Suprapubic skin (tissue), 4 donors: ENCODE results near the gene USF1.

ENCODE experiments used
- CTCF ChIP-seq, 2 donors: fragments of 200-600 bp in 1 of 2; fragments of 450-650 bp in 1 of 2; sonication (generic) in 1 of 2; IDR thresholded peaks; one replicate each; pipeline ENCODE4 v1.5.1; 2016 to 2019; ENCODE audit warnings: antibody characterized with exemption in 2 of 2, mild to moderate bottlenecking in 1 of 2, moderate library complexity in 1 of 2
- EP300 ChIP-seq: sonication (generic); formaldehyde crosslinking; IDR thresholded peaks from one replicate; pipeline ENCODE4 v1.6.1; 2017; ENCODE audit warnings: antibody characterized with exemption
- POLR2A ChIP-seq, 2 donors: fragments of 450-650 bp; IDR thresholded peaks; one replicate each; pipeline ENCODE4 v1.6.1; 2017; ENCODE audit warnings: antibody characterized with exemption in 2 of 2, mild to moderate bottlenecking in 2 of 2, moderate library complexity in 2 of 2
- POLR2AphosphoS5 ChIP-seq, 3 donors: sonication (generic); formaldehyde crosslinking; IDR thresholded peaks; one replicate each; pipeline ENCODE4 v1.6.1; 2017; ENCODE audit warnings: antibody characterized with exemption in 3 of 3

- TF ChIP-seq EP300 (no peak), CTCF (IDR thresholded peaks at IDR 0.05) (no peak), POLR2AphosphoS5 (IDR thresholded peaks at IDR 0.05) (no peak), POLR2A (IDR thresholded peaks at IDR 0.05) (no peak)
These were observed 13.4 kb downstream of the USF1 start for GRCh38 chr1:161032409-161032808.
